ENCODE measurements around the gene WIZ.
A peak's percentile ranks its signal among the peaks of the same experiment; 100 is the strongest.

WIZ gene

DNA sequence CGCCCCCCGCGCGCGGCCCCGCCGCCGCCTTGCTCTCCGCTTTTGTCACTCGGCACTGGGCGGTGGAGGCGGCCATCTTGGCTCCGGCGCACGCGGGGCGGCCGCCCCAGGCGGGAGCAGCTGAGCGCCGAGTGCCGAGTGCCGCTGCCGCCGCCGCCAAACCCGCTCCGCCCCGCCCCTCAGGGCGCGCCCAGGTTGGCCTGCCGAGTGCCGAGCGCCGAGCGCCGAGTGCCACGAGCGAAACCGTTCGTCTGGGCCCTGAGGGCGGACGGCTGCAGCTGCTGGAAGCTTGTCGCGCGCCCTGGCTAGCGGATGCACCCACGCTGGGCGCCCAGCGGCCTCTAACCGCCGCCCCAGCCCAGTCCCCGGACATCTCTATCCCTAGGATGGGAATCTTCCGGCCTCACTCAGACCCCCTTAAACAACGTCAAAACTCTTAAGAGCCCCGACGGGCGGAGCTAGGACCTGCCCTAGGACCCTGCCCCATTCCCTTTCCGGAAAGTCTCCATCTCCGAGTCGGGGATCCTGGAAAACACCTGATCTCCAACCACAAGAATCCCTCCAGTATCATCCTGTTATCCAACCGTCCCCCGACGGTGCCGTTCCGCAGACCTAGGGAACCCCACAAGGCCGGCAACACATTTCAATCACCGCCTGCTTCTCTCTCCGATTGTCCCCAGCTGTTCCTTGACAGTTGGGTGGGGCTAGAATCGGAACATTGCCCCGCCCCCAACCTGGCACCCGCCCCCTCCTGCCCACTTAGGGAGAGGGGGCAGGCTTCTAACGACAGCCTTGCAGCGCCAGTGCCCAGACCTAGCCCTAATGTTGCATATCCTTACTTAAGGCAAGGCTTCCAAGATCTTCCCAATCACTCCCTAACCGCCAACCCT is 16.9 kb downstream of the WIZ start:
- no peak for TF ChIP-seq CTCF (IDR thresholded peaks at IDR 0.05)
- peak; percentile 95 for DNase-seq
- Mint-ChIP-seq H3K27me3 (ENCODE audit: low read depth, poor library complexity) (peaks cover 4% of the 10 kb centered on the region), H3K9me3 (no peaks in the 10 kb centered on the region), H3K36me3 (ENCODE audit: low read depth) (peaks cover 5% of the 10 kb centered on the region), H3K4me3 (peak overlapping the region; percentile 94), H3K4me1 (peaks cover 25% of the 10 kb centered on the region), H3K27ac (peak overlapping the region; percentile 90)

DNA sequence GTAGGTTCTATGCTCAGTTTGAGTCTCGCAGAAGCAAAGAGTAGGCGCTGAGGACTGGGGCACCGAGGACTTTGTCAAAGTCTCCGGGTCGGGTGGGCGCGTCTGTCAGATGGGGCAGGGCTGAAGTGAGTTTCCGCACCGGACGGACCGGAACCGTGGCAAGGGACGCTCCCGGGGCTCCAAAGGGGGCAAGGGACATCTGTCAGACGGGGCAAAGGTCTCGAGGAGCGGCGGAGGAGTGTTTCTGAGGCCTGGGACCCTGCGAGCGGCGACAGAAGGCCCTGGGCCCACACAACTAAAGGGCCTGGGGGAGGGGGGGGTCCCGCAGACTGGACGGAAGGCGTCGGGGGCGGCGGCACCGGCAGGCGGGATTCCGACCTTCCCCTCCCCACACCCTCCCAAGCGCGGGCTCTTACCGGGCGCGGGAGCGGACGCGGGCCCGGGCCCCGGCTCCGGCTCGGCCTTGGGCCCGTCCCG is 17.7 kb downstream of the WIZ start:
- peak overlapping the region; percentile 99 for H3K4me3 Mint-ChIP-seq
- TF ChIP-seq CTCF (IDR thresholded peaks at IDR 0.05) = no peak
- peaks cover 4% of the 10 kb centered on the region for H3K27me3 Mint-ChIP-seq (ENCODE audit: low read depth, poor library complexity)
- DNase-seq = peak; percentile 37
- peak overlapping the region; percentile 87 for H3K27ac Mint-ChIP-seq
- H3K9me3 Mint-ChIP-seq = no peaks in the 10 kb centered on the region
- H3K36me3 Mint-ChIP-seq (ENCODE audit: low read depth) = peaks cover 11% of the 10 kb centered on the region
- peaks cover 25% of the 10 kb centered on the region for H3K4me1 Mint-ChIP-seq

- Mint-ChIP-seq H3K27me3 (ENCODE audit: low read depth, poor library complexity) (peaks cover 4% of the 10 kb centered on the region), H3K27ac (peak overlapping the region; percentile 87), H3K36me3 (ENCODE audit: low read depth) (peaks cover 17% of the 10 kb centered on the region), H3K4me1 (peaks cover 25% of the 10 kb centered on the region), H3K4me3 (peak overlapping the region; percentile 99), H3K9me3 (peaks cover 1% of the 10 kb centered on the region)
- DNase-seq = no peak
- no peak for TF ChIP-seq CTCF (IDR thresholded peaks at IDR 0.05)
Observed at GRCh38 chr19:15431396-15432017, 18.2 kb downstream of the WIZ start.

DNA sequence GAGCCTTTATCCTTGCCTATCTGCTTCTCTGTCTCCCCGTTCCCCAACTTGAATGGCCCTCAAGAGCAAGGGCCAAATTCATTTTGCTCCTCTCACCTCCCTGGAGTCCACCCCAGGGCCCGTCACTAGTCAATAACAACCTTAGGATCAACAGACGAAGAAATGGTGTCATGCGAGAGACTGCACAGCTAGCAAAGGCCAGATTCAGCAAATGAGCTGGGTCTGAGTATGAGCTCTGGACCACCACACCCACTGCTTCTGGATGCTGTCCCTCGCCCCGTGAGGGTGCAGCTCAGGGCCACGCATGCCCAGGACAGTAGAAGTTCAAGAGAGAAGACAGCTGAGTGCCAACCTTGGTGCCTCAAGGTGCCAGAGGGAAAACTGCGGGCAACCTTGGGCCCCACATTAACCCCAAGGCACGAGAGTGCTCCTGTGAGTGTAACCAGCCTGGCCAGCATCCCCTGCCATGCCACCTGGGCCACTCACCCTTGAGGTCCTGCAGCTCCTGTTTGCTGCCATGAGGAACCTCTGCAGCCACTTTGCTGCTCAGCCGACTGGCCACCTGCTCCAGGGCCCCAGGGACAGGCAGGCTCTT is 19.1 kb downstream of the WIZ start:
- DNase-seq = no peak
- H3K4me1 Mint-ChIP-seq = peaks cover 25% of the 10 kb centered on the region
- H3K4me3 Mint-ChIP-seq = peak overlapping the region; percentile 99
- peaks cover 4% of the 10 kb centered on the region for H3K27me3 Mint-ChIP-seq (ENCODE audit: low read depth, poor library complexity)
- peaks cover 26% of the 10 kb centered on the region for H3K36me3 Mint-ChIP-seq (ENCODE audit: low read depth)
- H3K9me3 Mint-ChIP-seq = peaks cover 9% of the 10 kb centered on the region
- H3K27ac Mint-ChIP-seq = peak overlapping the region; percentile 95
- no peak for TF ChIP-seq CTCF (IDR thresholded peaks at IDR 0.05)

GRCh38 chr19:15429825-15430467 is 19.8 kb downstream of the WIZ start:
- Mint-ChIP-seq H3K4me1 (peaks cover 25% of the 10 kb centered on the region), H3K4me3 (peak overlapping the region; percentile 76)
- DNase-seq = no peak

More at GRCh38 chr19:15429825-15430467, 19.8 kb downstream of the WIZ start:
- H3K36me3 Mint-ChIP-seq (ENCODE audit: low read depth) = peaks cover 31% of the 10 kb centered on the region
- peaks cover 4% of the 10 kb centered on the region for H3K27me3 Mint-ChIP-seq (ENCODE audit: low read depth, poor library complexity)
- no peak overlapping the region for H3K27ac Mint-ChIP-seq
- peaks cover 9% of the 10 kb centered on the region for H3K9me3 Mint-ChIP-seq
- no peak for TF ChIP-seq CTCF (IDR thresholded peaks at IDR 0.05)

Data from nephron progenitor cell (in vitro differentiated cells).